GM12878 (cell line): ENCODE results near the gene SULT1C3. TPM values are rescaled to one million over a fixed set of nuclear protein-coding genes. Genes with fewer than 3 reads are reported as not detected.

Source experiments
- ATAC-seq: fragments of 200-7000 bp; cut with Tn5 transposase; 3 replicates; pipeline ENCODE4 v1.9.1; 2020; ENCODE audit warnings: mild to moderate bottlenecking, moderate library complexity
- BruUV-seq: library from RNA; stranded (reverse); fragments of 400-500 nt; replicated peaks from 2 replicates; lab custom pipeline; 2021; lab: Mats Ljungman, UMichigan
- CTCF ChIA-PET: fragments of 300-600 bp; sonication (Branson Sonifier 250); formaldehyde crosslinking; extraction: SDS; loops from one replicate; lab custom pipeline; 2021; ENCODE audit warnings: inconsistent platforms; lab: Yijun Ruan, JAX
- POLR2A ChIA-PET: fragments of 350-600 bp; formaldehyde crosslinking; extraction: SDS; loops from one replicate; lab custom pipeline; 2021; ENCODE audit warnings: inconsistent platforms; lab: Charles Lee
- RAD21 ChIA-PET: fragments of 300-600 bp; sonication (Branson Sonifier 250); formaldehyde crosslinking; loops from one replicate; lab custom pipeline; 2023; ENCODE audit warnings: antibody characterized with exemption; ENCODE audit not compliant: unreplicated experiment; lab: Charles Lee
- SMC1A ChIA-PET: fragments of 300-600 bp; sonication (Branson Sonifier 250); formaldehyde crosslinking; loops from one replicate; lab custom pipeline; 2023; ENCODE audit not compliant: unreplicated experiment, uncharacterized antibody; lab: Charles Lee
- DNase-seq: peaks from one replicate; pipeline ENCODE4 v3.0.0-alpha.2; 2011; ENCODE audit warnings: low read depth, low spot score
- FAIRE-seq: peaks from 3 replicates; lab custom pipeline; 2011; peaks lifted over from hg19 to GRCh38; lab: Jason Lieb, UNC
- H2AFZ ChIP-seq: 2 replicates; pipeline ENCODE4 v1.6.0; 2011; ENCODE audit warnings: low read depth, low read length, control low read depth; ENCODE audit not compliant: control insufficient read depth
- H3K27ac ChIP-seq: 2 replicates; pipeline ENCODE4 v1.5.1; 2011; ENCODE audit warnings: control low read depth; ENCODE audit not compliant: control insufficient read depth, insufficient read depth
- H3K27me3 ChIP-seq, 2 experiments: replicated peaks in 1 of 2; 2 replicates each; pipeline versions ENCODE4 v1.6.0 to v1.6.1; 2011; ENCODE audit warnings: low read length in 1 of 2; ENCODE audit not compliant: control insufficient read depth in 2 of 2, insufficient read depth in 2 of 2
- H3K36me3 ChIP-seq, 2 experiments: 2 replicates each; pipeline ENCODE4 v1.5.1; 2011; ENCODE audit warnings: low read length in 1 of 2; ENCODE audit not compliant: control insufficient read depth in 2 of 2, insufficient read depth in 2 of 2
- H3K4me1 ChIP-seq: 2 replicates; pipeline ENCODE4 v1.6.1; 2011; ENCODE audit warnings: mild to moderate bottlenecking, low read length, moderate library complexity, mixed read lengths; ENCODE audit not compliant: control insufficient read depth, insufficient read depth
- H3K4me2 ChIP-seq: 2 replicates; pipeline ENCODE4 v1.6.0; 2011; ENCODE audit warnings: control low read depth; ENCODE audit not compliant: control insufficient read depth, insufficient read depth
- H3K4me3 ChIP-seq: fragments of 200-600 bp; sonication (generic); 2 replicates; pipeline ENCODE4 v1.5.1; 2016
- H3K79me2 ChIP-seq: 2 replicates; pipeline ENCODE4 v1.6.0; 2011; ENCODE audit warnings: low read length; ENCODE audit not compliant: control insufficient read depth, insufficient read depth
- H3K9ac ChIP-seq: 2 replicates; pipeline ENCODE4 v1.8.0; 2011; ENCODE audit warnings: low read length, control low read depth, mixed read lengths; ENCODE audit not compliant: control insufficient read depth, insufficient read depth
- H3K9me3 ChIP-seq: replicated peaks from 3 replicates; pipeline ENCODE4 v1.5.1; 2011; ENCODE audit warnings: mild to moderate bottlenecking, low read length; ENCODE audit not compliant: control insufficient read depth, insufficient read depth
- H4K20me1 ChIP-seq: 2 replicates; pipeline ENCODE4 v1.6.0; 2011; ENCODE audit not compliant: control insufficient read depth, insufficient read depth
- BCL11A ChIP-seq: IDR thresholded peaks from 2 replicates; pipeline ENCODE4 v1.6.1; 2011; ENCODE audit warnings: low read depth, low read length
- CBX3 ChIP-seq: fragments of 200-600 bp; sonication (generic); IDR thresholded peaks from 2 replicates; pipeline ENCODE4 v1.6.1; 2016; ENCODE audit warnings: low read depth, borderline replicate concordance
- CBX5 ChIP-seq: sonication (generic); IDR thresholded peaks from 2 replicates; pipeline ENCODE4 v1.6.1; 2016; ENCODE audit warnings: low read depth, moderate library complexity, mild to moderate bottlenecking, inconsistent platforms
- CEBPB ChIP-seq, 2 experiments: fragments of 150-350 bp in 1 of 2; IDR thresholded peaks; 2 replicates each; pipeline ENCODE4 v1.6.1; 2012 to 2014; ENCODE audit warnings: low read depth in 2 of 2, low read length in 2 of 2, borderline replicate concordance in 1 of 2, inconsistent platforms in 1 of 2
- KAT2A ChIP-seq: conservative IDR thresholded peaks from 2 replicates; pipeline ENCODE4 v1.6.1; 2011; ENCODE audit warnings: low read depth, low read length; ENCODE audit not compliant: control insufficient read depth
- MXI1 ChIP-seq: fragments of 150-350 bp; IDR thresholded peaks from 2 replicates; pipeline ENCODE4 v1.6.1; 2011; ENCODE audit warnings: low read depth, mild to moderate bottlenecking, inconsistent platforms, low read length, improper control_type of control experiment
- NR2C2 ChIP-seq: IDR thresholded peaks from 2 replicates; pipeline ENCODE4 v1.6.1; 2011; ENCODE audit warnings: borderline replicate concordance, low read depth; ENCODE audit not compliant: control insufficient read depth, insufficient read length
- POLR2A ChIP-seq: IDR thresholded peaks from 2 replicates; pipeline ENCODE4 v1.6.1; 2011; ENCODE audit warnings: low read depth, mild to moderate bottlenecking, low read length
- POLR2AphosphoS5 ChIP-seq: IDR thresholded peaks from 2 replicates; pipeline ENCODE4 v1.6.1; 2011; ENCODE audit warnings: mild to moderate bottlenecking, low read length, inconsistent platforms
- SMC3 ChIP-seq: IDR thresholded peaks from 2 replicates; pipeline ENCODE4 v1.6.1; 2011; ENCODE audit warnings: low read length, improper control_type of control experiment, borderline replicate concordance
- USF1 ChIP-seq: IDR thresholded peaks from 2 replicates; pipeline ENCODE4 v1.6.1; 2011; ENCODE audit warnings: borderline replicate concordance, low read depth, mild to moderate bottlenecking, moderate library complexity, mixed read lengths, low read length; ENCODE audit not compliant: insufficient read depth; ENCODE audit errors: extremely low read length
- YY1 ChIP-seq: IDR thresholded peaks from 2 replicates; pipeline ENCODE4 v1.6.1; 2011; ENCODE audit warnings: low read depth, mild to moderate bottlenecking, low read length
- ZNF217 ChIP-seq: fragments of 450-650 bp; IDR thresholded peaks from 2 replicates; pipeline ENCODE4 v1.6.1; 2017; ENCODE audit warnings: antibody characterized with exemption, mild to moderate bottlenecking
- WGBS: methylation state at CpG from one replicate; pipeline ENCODE4 v1.1.6; 2016; ENCODE audit warnings: low lambda C conversion rate; ENCODE audit not compliant: insufficient replicate concordance, insufficient coverage; ENCODE audit errors: missing lambda C conversion rate; 5-methylcytosine and 5-hydroxymethylcytosine counted together
- in situ Hi-C: fragments of 300-500 bp; cut with MboI; formaldehyde crosslinking; loops from 9 replicates; pipeline ENCODE4 v1.14.3; 2018; ENCODE audit warnings: mixed read lengths
- intact Hi-C: fragments of 100-400 bp; cut with micrococcal nuclease; formaldehyde crosslinking; loops from one replicate; pipeline ENCODE4 v1.14.2; 2022; ENCODE audit not compliant: unreplicated experiment
- polyA plus RNA-seq, 11 experiments: library from polyadenylated mRNA; depleted of rRNA in 4 of 11; unstranded in 6 of 11; stranded (reverse) in 5 of 11; fragments of >200 nt; fragmentation: Nextera tagmentation in 4 of 11; fragmentation: Illumina TruSeq in 1 of 11; extraction: Ambion mirVana in 4 of 11; extraction: Trizol in 1 of 11; gene quantifications; 1 replicate in 1 of 11; 2 replicates in 10 of 11; pipeline versions ENCODE4 v1.2.1 to v1.2.3, GENCODE V29; 2011 to 2016; ENCODE audit warnings: inconsistent platforms in 2 of 11, missing spikeins in 2 of 11, low read depth in 1 of 11
- total RNA-seq, 4 experiments: library from RNA; depleted of rRNA in 3 of 4; stranded (reverse); fragments of >200 nt in 3 of 4; fragmentation: Illumina TruSeq in 1 of 4; extraction: Trizol in 1 of 4; gene quantifications; 2 replicates each; pipeline versions ENCODE4 v1.2.1 to v1.2.3, GENCODE V29; 2013 to 2021

SULT1C3 gene
- total and polyA plus RNA-seq, 10 of the 15 experiments (the other 5 are each of a cell fraction or from before 2014, with no cell fraction given) = not detected

GRCh38 chr2:108244667-108245414, 5.1 kb downstream of the SULT1C3 start:
- ChIA-PET SMC1A (interaction anchor here (1.5 kb wide), 1 partner anchor 9 kb away, joined by 3 read pairs; no protein-coding TSS in a partner anchor), CTCF (no interaction called here), RAD21 (no interaction called here), POLR2A (no interaction called here)
- H3K9ac ChIP-seq = no peak overlapping the region
- no peak for TF ChIP-seq KAT2A
- no peak for TF ChIP-seq BCL11A
- TF ChIP-seq ZNF217 = no peak
- no peak for TF ChIP-seq MXI1
- TF ChIP-seq SMC3 = no peak
- TF ChIP-seq CBX3 = no peak
- no peak for TF ChIP-seq CEBPB (IDR thresholded peaks at IDR 0.05; ENCODE audit: borderline replicate concordance in 1 of 2, low read depth in 2 of 2, low read length in 2 of 2)
- TF ChIP-seq POLR2AphosphoS5 = no peak
- TF ChIP-seq YY1 = no peak
- no peak for TF ChIP-seq NR2C2
- no peak for TF ChIP-seq POLR2A
- TF ChIP-seq USF1 = no peak
- TF ChIP-seq CBX5 = no peak
- no peaks in the 10 kb centered on the region for H3K27me3 ChIP-seq
- H3K4me3 ChIP-seq = no peak overlapping the region
- H2AFZ ChIP-seq = no peak overlapping the region
- H3K27ac ChIP-seq = no peak overlapping the region
- no peak for DNase-seq
- no peak overlapping the region for H3K4me2 ChIP-seq
- H4K20me1 ChIP-seq = no peaks in the 10 kb centered on the region
- H3K36me3 ChIP-seq = no peaks in the 10 kb centered on the region
- no peak for ATAC-seq
- no TSS peak for BruUV-seq
- in situ Hi-C loops (no loop called here), intact Hi-C loops (no loop called here)
- H3K9me3 ChIP-seq = no peaks in the 10 kb centered on the region
- H3K79me2 ChIP-seq = no peaks in the 10 kb centered on the region
- WGBS = 0% methylated on average over 2 of the region's 2 CpGs
- FAIRE-seq = no peak
- no peaks in the 10 kb centered on the region for H3K4me1 ChIP-seq
